GM19099 (cell line): ENCODE measurements around the gene DYRK1B.

Experiments
- POLR2A ChIP-seq: IDR thresholded peaks from 3 replicates; pipeline ENCODE4 v1.6.1; 2011; ENCODE audit warnings: low read depth; ENCODE audit not compliant: insufficient read length; ENCODE audit errors: extremely low read depth

Gene DYRK1B

GRCh38 chr19:39833464-39834286 is at the start of gene DYRK1B:
Gene DYRK1B, minus strand, starts transcription at chr19:39834162. Its CDS starts 2,295 bp downstream, at chr19:39831867.
- no peak for TF ChIP-seq POLR2A

GRCh38 chr19:39878398-39878797 is 44.4 kb upstream of the DYRK1B start:
- no peak for TF ChIP-seq POLR2A

- no peak for TF ChIP-seq POLR2A
Measured at GRCh38 chr19:39874404-39874803, 40.4 kb upstream of the DYRK1B start.

GRCh38 chr19:39873385-39873784 is 39.4 kb upstream of the DYRK1B start:
- no peak for TF ChIP-seq POLR2A

GRCh38 chr19:39871886-39872866 is 38.2 kb upstream of the DYRK1B start:
- TF ChIP-seq POLR2A, result no peak

GRCh38 chr19:39871362-39871761 is 37.4 kb upstream of the DYRK1B start:
- no peak for TF ChIP-seq POLR2A

GRCh38 chr19:39870171-39870971 is 36.4 kb upstream of the DYRK1B start:
- no peak for TF ChIP-seq POLR2A

GRCh38 chr19:39867952-39868351 is 34.0 kb upstream of the DYRK1B start:
- TF ChIP-seq POLR2A, result no peak

- TF ChIP-seq POLR2A, result no peak
Measured at GRCh38 chr19:39867133-39867532, 33.2 kb upstream of the DYRK1B start.

GRCh38 chr19:39865953-39866352 is 32.0 kb upstream of the DYRK1B start:
- TF ChIP-seq POLR2A, result no peak

- no peak for TF ChIP-seq POLR2A
Measured at GRCh38 chr19:39865186-39865585, 31.2 kb upstream of the DYRK1B start.

GRCh38 chr19:39864118-39864517 is 30.2 kb upstream of the DYRK1B start:
- TF ChIP-seq POLR2A, result no peak

GRCh38 chr19:39858541-39858940 is 24.6 kb upstream of the DYRK1B start:
- TF ChIP-seq POLR2A, result no peak

- no peak for TF ChIP-seq POLR2A
Measured at GRCh38 chr19:39852882-39853281, 18.9 kb upstream of the DYRK1B start.

GRCh38 chr19:39850892-39851291 is 16.9 kb upstream of the DYRK1B start:
- no peak for TF ChIP-seq POLR2A
